ENCODE data around the gene CKS1B.
"Not testable (repeated sequence)": the region's sequence is repeated elsewhere in the genome, so short reads cannot be mapped to it uniquely, and the experiment has no call there.

CKS1B gene

GRCh38 chr1:154966111-154966510 lies 8.4 kb upstream of the CKS1B start:
- DNase-seq = no peak

GRCh38 chr1:154967331-154967950 lies 7.0 kb upstream of the CKS1B start:
- no peak for DNase-seq

GRCh38 chr1:154968731-154969130 lies 5.8 kb upstream of the CKS1B start:
- DNase-seq = no peak

DNA sequence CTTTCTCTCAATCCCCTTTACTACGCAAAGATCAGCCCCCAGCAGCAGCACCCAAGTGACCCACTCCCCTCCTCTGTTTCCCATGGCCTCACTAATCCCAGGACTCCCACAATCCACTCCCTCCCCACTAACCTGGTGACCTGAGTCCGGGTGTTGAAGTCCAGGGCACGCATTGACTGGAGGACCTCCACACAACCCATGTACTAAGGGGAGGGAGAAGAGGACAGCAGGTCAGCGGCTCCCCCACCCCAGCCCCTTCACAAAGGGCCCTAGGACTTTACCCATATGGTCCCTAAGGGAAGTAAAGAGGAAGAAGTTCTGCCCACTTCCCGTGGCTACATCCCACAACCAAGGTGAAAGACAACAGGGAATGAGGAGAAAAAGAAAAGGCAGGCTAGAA lies 5.2 kb upstream of the CKS1B start:
- no peak for DNase-seq

DNA sequence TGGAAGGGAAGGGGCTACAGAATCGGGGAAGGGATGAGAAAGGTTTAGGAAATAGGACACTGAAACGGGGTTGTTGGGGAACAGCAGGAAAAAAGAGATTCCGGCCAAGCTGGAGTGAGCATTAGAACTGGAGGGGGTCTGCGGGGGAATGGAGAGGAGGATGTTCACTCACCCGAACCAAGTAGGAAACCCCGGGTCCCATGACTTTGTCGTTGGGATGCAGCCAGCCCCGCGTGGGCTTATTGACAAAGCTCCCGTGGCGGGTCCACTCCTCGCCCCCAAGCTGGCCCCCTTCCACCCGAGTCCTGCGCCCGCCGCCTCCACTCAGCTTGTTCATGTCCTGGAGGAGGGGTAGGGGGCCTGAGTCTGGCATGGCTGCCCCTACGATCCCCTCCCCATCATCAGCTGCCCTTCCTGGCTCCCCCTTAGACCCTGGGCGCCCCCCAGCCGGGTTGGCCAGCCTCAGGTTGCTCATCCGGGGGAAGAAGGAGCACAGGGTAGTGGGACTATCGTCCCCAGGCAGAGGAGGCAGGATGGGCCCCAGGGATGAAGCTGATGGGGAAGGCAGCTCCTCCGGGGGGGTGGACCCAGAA lies 4.5 kb upstream of the CKS1B start:
- DNase-seq = no peak

DNA sequence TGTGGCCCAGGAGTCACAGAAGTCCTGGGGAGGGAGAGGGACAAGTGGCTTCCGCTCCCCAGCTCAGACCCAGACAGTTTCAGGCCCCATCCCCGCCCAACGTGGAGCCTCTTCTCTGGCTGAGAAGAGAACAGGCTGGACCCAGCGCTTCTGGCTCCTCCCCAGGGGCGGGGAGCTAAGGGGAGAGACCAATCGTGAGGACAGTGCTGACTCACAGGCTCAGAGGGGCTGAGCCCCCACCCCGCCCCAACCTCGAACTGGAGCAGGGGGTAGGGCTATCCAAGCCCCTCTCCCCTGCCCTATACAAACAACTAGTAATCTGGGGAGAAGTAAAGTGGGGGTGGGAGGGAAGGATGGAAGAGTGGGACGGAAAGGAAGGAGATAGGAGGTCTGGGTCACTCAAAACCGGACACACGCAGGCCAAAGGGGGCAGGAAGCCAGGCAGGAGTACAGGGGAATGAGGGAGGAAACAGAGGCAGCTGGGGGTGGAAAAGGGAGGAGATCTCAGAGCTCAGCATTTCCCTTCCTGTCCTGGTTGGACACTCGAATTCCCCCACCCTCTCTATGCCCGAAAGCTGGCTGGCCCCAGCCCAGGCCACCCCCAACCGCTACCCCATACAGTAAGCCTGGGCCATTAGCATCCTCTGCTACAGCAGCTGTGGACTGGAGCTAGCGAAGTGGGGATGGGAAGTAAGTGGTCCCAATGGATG lies 3.7 kb upstream of the CKS1B start, which contains the start of gene SHC1:
TSS of gene SHC1 (minus strand) at position 117 of the 710 bp plus-strand sequence. CDS start 221 bp downstream, outside the sequence.
- DNase-seq = peak; percentile 96

DNA sequence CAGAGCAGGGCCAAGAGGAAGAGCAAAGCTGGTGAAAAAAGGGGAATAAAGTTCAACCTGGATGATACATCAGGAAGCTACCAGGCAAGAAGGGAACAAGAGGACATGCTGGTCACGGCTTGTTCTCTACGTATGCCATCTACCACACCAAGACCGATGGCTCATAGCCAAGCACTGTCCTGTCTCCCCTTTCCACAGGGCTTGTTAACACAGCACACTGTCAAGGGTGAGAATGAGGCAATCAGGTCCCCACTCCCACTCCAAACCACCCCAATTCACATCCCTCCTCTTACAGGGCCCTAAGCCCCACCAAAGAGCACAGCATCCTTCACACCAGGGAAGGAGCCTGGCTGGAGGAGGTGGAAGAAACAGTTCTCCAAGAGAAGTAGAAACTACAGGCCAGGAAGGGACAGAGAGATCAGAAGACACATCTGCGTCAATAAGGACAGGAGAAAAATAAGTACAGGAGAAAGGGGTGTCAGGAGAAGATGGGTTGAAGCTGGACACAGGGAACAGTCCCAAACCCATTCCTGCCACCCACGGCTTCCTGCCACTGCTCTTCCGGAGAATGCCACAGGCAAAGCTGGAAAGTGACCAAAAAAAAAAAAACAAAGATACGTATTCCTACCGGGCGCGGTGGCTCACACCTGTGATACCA lies 3.0 kb upstream of the CKS1B start:
- no peak for DNase-seq

GRCh38 chr1:154972213-154972516 lies 2.3 kb upstream of the CKS1B start:
- DNase-seq = peak; percentile 87

- DNase-seq = peak; percentile 94
These were observed 1.8 kb upstream of the CKS1B start for GRCh38 chr1:154972517-154973343.

- peak; percentile 97 for DNase-seq
These were observed 958 bp upstream of the CKS1B start for GRCh38 chr1:154973344-154974101.

GRCh38 chr1:154974808-154975408 lies 427 bp downstream of the CKS1B start:
- DNase-seq = peak; percentile 90

DNA sequence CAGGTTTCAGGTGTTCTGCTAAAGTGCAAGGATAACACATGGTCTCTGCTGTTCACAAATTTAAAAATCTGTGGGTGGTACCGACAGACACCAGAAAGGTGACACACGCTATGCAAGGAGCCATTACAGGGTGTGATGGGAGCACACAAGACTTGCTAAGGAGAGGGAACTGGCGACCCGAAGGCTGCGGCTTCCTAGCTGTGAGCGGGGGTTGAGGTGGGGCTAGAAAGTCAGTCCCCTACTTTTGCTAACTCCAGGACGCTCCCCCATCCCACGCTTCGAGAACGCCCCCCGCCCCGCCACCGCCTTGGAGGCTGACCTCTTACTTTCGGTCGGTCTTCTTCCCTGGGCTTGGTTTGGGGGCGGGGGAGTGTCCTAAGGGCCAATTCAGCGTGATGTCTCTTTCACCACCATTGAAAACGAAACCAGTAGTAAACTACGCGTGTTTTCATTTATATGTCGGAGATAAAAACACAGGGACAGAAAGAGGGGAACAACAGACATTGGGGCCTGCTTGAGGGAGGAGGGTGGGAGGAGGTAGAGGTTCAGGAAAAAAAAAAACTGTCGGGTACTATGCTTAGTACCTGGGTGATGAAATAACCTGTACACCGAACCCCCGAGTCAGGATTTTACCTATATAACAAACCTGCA lies 1.1 kb downstream of the CKS1B start:
- DNase-seq = peak; percentile 51

- not testable (repeated sequence) for DNase-seq
These were observed 3.3 kb downstream of the CKS1B start for GRCh38 chr1:154977762-154978161.

DNA sequence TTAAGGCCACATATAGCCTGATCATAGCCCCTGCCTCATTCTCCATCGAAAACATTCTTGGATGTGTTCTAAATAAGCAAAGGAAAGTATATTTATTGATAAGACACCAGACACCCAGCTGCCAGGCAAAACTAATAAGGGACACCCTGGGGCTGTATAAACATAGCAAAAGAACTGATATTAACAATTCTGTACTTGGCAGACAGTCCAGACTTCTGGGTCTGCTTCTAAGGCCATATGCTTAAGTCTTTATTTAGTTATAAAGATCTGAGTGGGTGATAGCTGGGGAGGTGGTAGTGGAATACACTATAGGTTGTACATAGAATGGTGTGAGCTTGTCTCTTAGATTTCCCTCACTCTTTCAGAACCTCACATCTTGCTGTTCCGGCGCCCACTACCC lies 3.9 kb downstream of the CKS1B start:
- no peak for DNase-seq

DNA sequence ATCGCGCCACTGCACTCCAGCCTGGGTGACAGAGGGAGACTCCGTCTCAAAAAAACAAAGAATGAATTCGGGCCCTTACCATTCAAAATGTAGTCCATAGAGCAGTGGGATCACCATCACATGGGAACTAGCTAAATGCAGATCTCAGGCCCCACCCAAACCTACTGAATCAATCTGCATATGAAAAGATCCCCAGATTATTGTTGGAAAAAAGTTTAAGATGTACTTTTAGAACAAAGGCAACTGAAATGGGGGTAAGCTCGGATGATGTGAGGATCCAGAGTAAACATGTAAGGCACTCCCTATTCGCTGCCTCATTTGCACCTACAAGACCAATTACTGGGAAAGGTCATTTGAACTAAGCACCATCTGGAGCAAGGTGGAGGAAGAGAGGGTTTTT lies 7.9 kb downstream of the CKS1B start:
- DNase-seq = no peak

- peak; percentile 99 for DNase-seq
These were observed 8.6 kb downstream of the CKS1B start, which contains the start of gene FLAD1 for GRCh38 chr1:154982897-154983648. FLAD1 (plus strand) TSS chr1:154983344; CDS start chr1:154983695, 351 bp downstream.

DNA sequence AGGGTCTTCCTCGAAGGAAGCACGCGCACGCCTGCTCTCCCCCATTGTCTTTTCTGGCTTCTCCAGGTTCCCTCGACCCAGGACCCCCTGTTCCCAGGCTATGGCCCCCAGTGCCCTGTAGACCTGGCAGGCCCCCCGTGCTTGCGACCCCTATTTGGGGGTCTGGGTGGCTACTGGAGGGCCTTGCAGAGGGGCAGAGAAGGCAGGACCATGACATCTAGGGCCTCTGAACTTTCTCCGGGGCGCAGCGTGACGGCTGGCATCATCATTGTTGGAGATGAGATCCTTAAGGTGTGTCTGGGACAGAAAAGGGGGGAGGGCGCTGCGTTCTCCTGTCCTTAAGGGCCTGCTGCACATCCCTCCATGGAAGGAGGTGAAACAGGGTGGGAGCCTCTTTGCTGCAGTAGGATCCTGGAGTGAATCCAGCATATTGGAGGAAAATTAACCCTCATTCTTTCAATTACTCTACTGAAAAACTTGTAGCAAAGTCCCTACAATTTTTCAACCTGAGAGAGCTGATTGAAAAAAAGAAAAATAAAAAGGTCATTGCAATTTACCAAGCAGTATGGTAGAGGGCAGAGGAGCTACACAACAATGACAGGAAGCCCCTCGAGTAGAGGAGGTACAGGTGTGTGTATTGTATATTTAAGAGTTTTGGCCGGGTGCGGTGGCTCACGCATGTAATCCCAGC lies 9.4 kb downstream of the CKS1B start:
- no peak for DNase-seq

DNA sequence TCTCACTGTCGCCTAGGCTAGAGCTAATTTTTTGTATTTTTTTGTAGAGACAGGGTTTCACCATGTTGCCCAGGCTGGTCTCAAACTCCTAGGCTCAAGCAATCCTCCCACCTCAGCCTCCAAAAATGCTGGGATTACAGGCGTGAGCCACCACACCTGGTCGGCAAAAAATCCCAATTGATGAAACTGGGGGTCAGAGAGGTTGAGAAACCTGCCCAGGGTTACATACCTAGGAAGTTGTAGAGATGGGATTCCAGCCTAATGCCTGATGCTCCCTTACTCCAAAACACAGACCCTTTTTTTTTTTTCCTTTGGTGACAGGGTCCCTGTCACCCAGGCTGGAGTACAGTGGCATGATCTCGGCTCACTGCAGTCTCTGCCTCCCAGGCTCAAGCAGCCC lies 12.3 kb downstream of the CKS1B start:
- DNase-seq = not testable (repeated sequence)

GRCh38 chr1:154987326-154987725 lies 12.8 kb downstream of the CKS1B start:
- DNase-seq = no peak
